Urinary bladder (tissue), 4 donors: ENCODE measurements around the gene CRIM1. TPM values are rescaled to one million over a fixed set of nuclear protein-coding genes. Genes with fewer than 3 reads are reported as not detected.

Source experiments
- DNase-seq: peaks from one replicate; pipeline ENCODE4 v3.0.0-alpha.2; 2015; ENCODE audit errors: extremely low spot score
- H3K27ac ChIP-seq: one replicate; pipeline ENCODE4 v1.5.1; 2013; ENCODE audit warnings: low read depth, mild to moderate bottlenecking, moderate library complexity
- H3K36me3 ChIP-seq: one replicate; pipeline ENCODE4 v1.6.1; 2013; ENCODE audit warnings: mild to moderate bottlenecking, moderate library complexity; ENCODE audit not compliant: insufficient read depth
- H3K4me1 ChIP-seq: one replicate; pipeline ENCODE4 v1.6.1; 2013; ENCODE audit warnings: mild to moderate bottlenecking, moderate library complexity; ENCODE audit not compliant: insufficient read depth
- H3K4me3 ChIP-seq: one replicate; pipeline ENCODE4 v1.5.1; 2013; ENCODE audit warnings: low read depth, low read length
- WGBS: extraction: QIAGEN DNeasy Blood & Tissue Kit; methylation state at CpG from one replicate; pipeline ENCODE4 v1.1.7; 2013; 5-methylcytosine and 5-hydroxymethylcytosine counted together
- polyA plus RNA-seq: library from polyadenylated mRNA; stranded (reverse); fragments of 200-250 nt; gene quantifications from one replicate; pipeline ENCODE4 v1.2.3, GENCODE V29; 2013
- total RNA-seq: library from RNA; depleted of rRNA; stranded (reverse); fragments of >200 nt; gene quantifications from one replicate; pipeline ENCODE4 v1.2.3, GENCODE V29; 2014
- donor health status: healthy with polysubstance abuse.
- donor health status: healthy.

CRIM1 gene
- total and polyA plus RNA-seq, 2 donors = 36.6 to 78.0 TPM

DNA sequence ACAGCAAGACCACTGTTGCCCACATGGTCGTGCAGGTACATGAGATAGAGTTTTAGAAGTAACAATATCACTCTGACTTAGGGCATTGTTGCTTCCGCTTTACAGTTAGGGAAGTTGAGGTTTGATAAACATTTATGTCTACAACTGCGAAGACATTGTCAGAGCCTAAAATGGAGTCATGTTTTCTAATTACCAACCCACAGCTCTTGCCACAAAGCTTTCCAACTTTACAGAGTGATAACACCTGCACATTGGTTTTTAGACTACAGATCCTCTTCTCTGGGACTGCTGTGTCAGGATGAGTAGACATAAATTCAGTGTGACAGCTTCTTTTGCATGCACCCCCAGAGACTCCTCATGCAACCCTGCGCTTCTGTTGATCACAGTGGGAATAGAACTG is 123.4 kb downstream of the CRIM1 start:
- 62% methylated on average over 4 of the region's 4 CpGs for WGBS
- H3K36me3 ChIP-seq = peaks cover 3% of the 10 kb centered on the region
- no peak overlapping the region for H3K27ac ChIP-seq

DNA sequence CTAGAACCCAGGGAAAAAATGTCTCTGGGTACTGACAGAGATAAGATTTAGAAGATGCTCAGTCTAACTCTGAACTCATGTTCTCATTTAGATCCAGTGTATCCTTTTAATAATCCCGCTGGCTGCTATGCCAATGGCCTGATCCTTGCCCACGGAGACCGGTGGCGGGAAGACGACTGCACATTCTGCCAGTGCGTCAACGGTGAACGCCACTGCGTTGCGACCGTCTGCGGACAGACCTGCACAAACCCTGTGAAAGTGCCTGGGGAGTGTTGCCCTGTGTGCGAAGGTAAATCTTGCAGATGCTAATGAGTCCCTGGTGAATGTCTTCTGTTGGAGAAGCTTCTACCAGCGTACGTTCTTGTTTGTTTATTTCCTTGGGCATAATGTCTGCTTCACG is 123.8 kb downstream of the CRIM1 start:
- Histone ChIP-seq H3K4me1 (no peaks in the 10 kb centered on the region), H3K27ac (no peak overlapping the region), H3K36me3 (peaks cover 3% of the 10 kb centered on the region), H3K4me3 (no peak overlapping the region)
- WGBS = 94% methylated on average over 16 of the region's 16 CpGs
- DNase-seq = no peak

More for the DNA sequence above, 123.4 kb downstream of the CRIM1 start:
- Histone ChIP-seq H3K4me3 (no peak overlapping the region), H3K4me1 (no peaks in the 10 kb centered on the region)
- DNase-seq = no peak

DNA sequence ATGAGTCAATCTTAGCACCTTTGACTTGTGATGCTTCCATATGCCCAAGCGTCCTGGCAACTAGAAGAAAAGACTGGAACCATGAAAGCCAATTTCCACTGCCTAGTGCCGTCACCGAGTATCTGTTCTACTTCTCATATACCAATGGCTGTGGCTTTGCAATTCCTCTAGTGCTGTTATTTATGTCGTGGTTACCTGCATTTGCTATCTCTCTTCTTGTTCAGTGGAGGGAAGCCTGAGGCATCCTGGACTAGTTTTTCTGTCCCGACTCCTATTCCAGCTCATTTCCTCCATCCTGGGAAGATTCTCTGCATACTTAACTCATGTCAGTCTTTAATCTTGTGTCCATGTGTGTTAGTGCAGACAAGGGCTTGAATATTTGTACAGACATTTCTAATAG is 124.5 kb downstream of the CRIM1 start:
- WGBS = 91% methylated on average over 5 of the region's 5 CpGs
- no peak for DNase-seq
- H3K4me1 ChIP-seq = no peaks in the 10 kb centered on the region
- H3K27ac ChIP-seq = no peak overlapping the region
- H3K36me3 ChIP-seq = peaks cover 3% of the 10 kb centered on the region
- no peak overlapping the region for H3K4me3 ChIP-seq

DNA sequence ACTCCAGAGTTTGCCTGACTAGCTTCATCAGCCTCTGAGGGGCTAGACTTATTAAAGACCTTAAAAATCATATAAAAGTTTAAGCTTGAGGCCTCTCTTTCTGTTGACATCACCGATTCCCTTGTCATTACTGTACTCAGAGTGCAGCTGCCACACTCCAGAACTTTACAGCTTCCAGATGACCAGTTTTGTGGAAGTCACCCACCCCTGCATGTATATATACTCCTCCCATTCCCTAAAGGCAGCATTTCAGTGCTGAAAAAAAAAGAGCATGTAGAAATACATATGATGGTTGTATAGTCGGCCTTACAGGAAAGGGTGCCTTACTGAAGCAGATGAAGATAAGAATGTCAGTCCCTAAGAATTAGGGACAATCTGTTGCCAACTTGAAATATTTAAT is 125.1 kb downstream of the CRIM1 start:
- no peak for DNase-seq
- WGBS = 83% methylated on average over 2 of the region's 2 CpGs
- Histone ChIP-seq H3K4me3 (no peak overlapping the region), H3K36me3 (peaks cover 3% of the 10 kb centered on the region), H3K4me1 (peaks cover 2% of the 10 kb centered on the region), H3K27ac (no peak overlapping the region)

DNA sequence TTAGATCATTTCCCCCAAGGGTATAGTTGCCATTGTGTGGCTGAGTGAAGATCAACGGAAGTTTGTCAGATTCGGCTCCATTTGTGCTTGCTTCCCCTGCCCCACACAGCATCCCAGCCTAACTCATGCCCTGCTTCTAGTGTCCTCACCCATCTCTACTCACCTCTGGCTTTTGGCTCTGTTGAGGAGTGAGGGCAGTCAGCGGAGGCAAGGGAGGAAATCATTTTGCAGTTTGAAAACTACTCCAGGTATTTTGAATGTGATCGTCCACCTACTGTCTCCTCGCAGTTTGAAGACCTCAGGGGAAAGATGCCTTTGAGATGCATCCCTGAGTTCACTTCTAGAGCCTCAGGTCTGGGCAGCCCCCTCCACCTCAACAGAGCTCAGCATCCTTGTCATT is 126.1 kb downstream of the CRIM1 start:
- no peak for DNase-seq
- no peak overlapping the region for H3K4me3 ChIP-seq
- H3K4me1 ChIP-seq = peaks cover 2% of the 10 kb centered on the region
- no peak overlapping the region for H3K27ac ChIP-seq
- peaks cover 3% of the 10 kb centered on the region for H3K36me3 ChIP-seq
- 98% methylated on average over 5 of the region's 5 CpGs for whole genome bisulfite sequencing

DNA sequence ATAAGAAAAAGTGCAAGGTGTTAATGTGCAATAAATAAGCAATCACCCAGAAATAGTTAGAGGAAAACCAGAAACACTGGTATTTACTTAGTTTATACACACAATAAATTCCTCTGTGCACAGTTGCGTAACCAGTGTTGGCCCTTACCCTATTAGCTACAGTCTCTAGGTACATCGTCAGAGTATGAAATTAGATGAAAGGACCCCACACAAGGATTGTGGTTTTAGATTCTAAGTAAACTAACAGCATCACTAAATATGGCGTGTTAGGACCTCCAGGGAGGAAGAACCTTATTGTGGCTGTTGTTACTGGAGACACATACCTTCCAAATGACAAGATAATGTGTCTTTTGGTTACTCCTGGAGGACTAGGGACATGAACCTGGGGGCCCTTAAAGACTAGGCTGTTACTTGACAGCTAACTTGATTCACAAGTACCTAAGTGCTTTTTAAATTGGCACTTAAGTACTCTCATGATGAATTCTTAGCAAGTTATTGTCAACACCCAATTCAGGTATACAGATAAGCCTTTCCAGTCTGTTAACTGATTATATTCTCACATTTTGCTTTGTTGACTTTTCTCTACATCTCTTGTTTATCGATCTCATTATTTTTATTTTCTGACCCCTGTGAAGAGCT is 127.1 kb downstream of the CRIM1 start:
- Histone ChIP-seq H3K27ac (no peak overlapping the region), H3K4me1 (peaks cover 2% of the 10 kb centered on the region), H3K4me3 (no peak overlapping the region), H3K36me3 (peaks cover 3% of the 10 kb centered on the region)
- 61% methylated on average over 4 of the region's 4 CpGs for WGBS
- no peak for DNase-seq

DNA sequence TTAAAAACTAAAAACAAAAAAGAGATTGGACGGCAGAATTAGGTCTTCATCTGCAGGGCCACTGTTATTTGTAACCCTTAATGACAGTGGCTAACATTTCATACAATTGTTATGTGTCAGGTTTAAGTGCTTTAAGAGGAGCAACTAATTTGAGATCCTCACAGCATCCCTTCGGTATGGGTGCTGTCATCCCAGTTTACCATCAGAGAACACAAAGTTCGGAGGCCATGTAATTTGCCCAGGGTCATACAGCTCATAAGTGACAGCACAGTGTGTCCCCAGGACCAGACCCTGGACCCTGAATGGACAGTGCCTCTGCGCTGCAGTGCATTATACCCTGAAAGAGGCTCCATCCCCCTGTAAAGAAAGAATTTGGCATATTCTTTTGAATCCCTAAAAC is 127.7 kb downstream of the CRIM1 start:
- peak overlapping the region; percentile 5 for H3K27ac ChIP-seq
- DNase-seq = no peak
- peaks cover 2% of the 10 kb centered on the region for H3K4me1 ChIP-seq
- peaks cover 3% of the 10 kb centered on the region for H3K36me3 ChIP-seq
- WGBS = 96% methylated on average over 4 of the region's 4 CpGs
- no peak overlapping the region for H3K4me3 ChIP-seq

DNA sequence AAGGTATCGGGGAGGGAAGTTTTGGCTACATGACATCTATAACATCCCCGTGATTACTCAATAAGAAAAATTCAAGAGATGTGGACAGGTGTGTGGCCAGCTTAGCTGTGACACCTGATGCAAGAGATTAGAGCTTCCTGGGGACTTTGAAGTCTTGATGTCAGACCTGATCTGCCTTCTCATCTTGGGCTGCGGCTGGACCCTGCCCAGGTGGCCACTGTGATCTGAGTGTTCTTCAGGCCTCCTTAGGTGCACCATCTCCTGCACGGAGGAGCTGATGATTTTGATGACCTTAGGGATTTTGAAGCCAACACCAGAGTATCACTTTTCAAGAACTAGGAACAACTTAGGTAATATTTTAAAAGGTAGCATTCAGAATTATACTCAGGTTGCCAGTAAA is 128.9 kb downstream of the CRIM1 start:
- Histone ChIP-seq H3K4me1 (peaks cover 2% of the 10 kb centered on the region), H3K27ac (no peak overlapping the region), H3K36me3 (peaks cover 4% of the 10 kb centered on the region), H3K4me3 (no peak overlapping the region)
- WGBS = 95% methylated on average over 4 of the region's 4 CpGs
- no peak for DNase-seq

DNA sequence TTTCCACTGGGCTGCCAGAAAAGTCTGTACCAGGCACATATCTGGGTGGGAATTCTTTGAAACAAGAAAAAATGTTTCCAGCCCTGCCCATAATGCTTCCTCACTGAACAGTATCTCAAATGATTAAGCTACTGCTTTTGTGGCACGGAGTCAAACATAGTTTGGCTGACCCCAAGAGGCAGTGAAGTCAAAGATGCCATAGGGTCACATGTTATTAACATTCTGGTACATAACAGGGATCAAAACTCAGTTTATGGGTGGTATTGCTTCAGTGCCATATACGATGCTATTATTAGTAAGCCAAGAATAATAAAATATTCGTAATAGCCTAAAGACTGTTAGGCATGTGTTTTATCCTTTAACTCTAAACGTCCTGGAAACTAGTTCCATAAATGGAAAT is 129.9 kb downstream of the CRIM1 start:
- no peak for DNase-seq
- H3K4me1 ChIP-seq = peaks cover 2% of the 10 kb centered on the region
- 16% methylated on average over 4 of the region's 4 CpGs for WGBS

DNA sequence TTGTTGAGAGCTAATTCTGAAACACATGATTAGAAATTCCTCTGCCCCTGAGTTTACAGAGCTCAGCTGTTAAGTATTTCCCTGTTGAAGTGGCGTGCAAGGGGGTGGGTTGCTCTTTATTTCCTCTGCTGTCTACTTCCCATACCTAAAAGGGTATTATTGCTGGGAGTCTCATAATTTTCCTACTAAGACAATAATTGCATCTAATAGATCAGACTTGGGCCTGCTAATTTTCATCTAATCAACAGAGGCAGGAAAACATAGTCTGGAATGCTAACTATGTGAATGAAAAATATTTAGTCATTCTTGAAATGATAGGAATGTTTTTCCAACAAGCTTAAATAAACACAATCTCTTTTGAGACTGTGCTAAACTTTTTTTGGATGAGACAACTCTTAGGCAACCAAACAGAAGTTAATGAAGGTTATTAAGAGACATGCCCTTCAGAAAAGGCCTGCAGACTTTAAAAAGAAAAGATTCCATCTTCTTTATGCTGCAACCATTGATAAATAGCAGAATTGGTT is 131.0 kb downstream of the CRIM1 start:
- WGBS = 33% methylated on average over 1 of the region's 1 CpG
- peaks cover 2% of the 10 kb centered on the region for H3K4me1 ChIP-seq

More for the DNA sequence above, 129.9 kb downstream of the CRIM1 start:
- Histone ChIP-seq H3K4me3 (no peak overlapping the region), H3K27ac (no peak overlapping the region), H3K36me3 (peaks cover 3% of the 10 kb centered on the region)

DNA sequence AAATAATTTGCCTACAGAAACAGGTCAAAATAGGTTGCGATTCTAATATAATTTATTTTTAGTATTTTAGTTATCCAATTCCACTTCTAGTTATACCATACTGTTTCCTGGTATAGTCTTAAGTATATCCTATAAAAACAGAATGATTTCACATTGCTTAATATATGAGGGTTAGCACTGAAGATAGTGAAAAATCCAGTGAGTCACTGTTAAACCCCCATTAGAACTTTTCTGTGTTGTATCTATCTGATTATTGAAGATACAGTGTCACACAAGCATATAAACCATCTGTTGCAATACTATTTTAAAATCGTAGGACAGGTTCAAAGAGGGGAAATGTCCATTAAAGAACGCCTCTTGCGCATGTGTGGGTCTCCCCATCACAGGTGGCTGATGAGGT is 132.4 kb downstream of the CRIM1 start:
- Histone ChIP-seq H3K4me1 (peaks cover 2% of the 10 kb centered on the region), H3K27ac (no peak overlapping the region), H3K4me3 (no peak overlapping the region), H3K36me3 (peaks cover 3% of the 10 kb centered on the region)
- WGBS = 91% methylated on average over 4 of the region's 4 CpGs
- no peak for DNase-seq

More for the DNA sequence above, 131.0 kb downstream of the CRIM1 start:
- Histone ChIP-seq H3K36me3 (peaks cover 3% of the 10 kb centered on the region), H3K4me3 (no peak overlapping the region), H3K27ac (peak overlapping the region; percentile 56)
- DNase-seq = no peak

DNA sequence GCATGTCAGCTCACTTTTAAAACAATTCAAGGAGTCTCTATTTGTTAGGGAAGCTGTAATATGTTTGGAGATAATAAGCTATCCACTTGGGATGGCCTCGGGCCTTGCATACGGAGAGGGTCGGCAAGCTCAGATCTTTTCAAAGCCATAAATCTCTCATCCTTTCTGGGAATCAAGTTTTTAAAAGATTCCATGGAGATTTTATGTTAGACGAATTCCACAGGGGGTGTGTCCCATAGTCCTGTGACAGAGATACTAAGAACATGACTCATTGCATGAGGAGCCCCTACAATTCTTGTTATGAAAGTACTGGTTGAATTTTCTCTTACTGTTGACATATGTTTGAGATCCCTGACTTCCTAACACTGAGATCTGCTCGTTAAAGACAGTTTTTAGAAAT is 133.7 kb downstream of the CRIM1 start:
- Histone ChIP-seq H3K4me1 (peaks cover 2% of the 10 kb centered on the region), H3K4me3 (no peak overlapping the region), H3K36me3 (peaks cover 3% of the 10 kb centered on the region), H3K27ac (no peak overlapping the region)
- 52% methylated on average over 5 of the region's 5 CpGs for WGBS
- no peak for DNase-seq

DNA sequence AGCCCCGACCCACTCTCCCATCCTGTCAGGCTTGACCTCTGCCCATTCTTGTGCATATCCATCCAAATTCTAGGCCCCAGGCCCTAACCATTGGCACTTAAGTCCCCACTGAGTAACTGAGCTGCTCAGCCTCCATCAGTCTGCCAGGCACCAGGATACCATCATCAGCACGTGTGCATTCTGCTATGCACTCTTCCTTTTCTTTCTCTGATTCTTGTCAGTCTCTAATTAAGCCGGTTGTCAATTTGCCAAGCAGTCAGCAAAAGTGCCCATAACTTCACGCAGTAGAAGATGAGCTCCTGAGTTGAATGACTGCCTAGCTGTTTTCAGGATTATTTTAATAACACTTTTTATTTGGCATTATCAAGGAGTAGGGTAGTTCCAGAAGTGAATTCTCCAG is 135.2 kb downstream of the CRIM1 start:
- H3K36me3 ChIP-seq = peaks cover 4% of the 10 kb centered on the region
- DNase-seq = no peak
- 72% methylated on average over 4 of the region's 4 CpGs for WGBS
- H3K4me1 ChIP-seq = no peaks in the 10 kb centered on the region
- H3K27ac ChIP-seq = no peak overlapping the region
- no peak overlapping the region for H3K4me3 ChIP-seq

DNA sequence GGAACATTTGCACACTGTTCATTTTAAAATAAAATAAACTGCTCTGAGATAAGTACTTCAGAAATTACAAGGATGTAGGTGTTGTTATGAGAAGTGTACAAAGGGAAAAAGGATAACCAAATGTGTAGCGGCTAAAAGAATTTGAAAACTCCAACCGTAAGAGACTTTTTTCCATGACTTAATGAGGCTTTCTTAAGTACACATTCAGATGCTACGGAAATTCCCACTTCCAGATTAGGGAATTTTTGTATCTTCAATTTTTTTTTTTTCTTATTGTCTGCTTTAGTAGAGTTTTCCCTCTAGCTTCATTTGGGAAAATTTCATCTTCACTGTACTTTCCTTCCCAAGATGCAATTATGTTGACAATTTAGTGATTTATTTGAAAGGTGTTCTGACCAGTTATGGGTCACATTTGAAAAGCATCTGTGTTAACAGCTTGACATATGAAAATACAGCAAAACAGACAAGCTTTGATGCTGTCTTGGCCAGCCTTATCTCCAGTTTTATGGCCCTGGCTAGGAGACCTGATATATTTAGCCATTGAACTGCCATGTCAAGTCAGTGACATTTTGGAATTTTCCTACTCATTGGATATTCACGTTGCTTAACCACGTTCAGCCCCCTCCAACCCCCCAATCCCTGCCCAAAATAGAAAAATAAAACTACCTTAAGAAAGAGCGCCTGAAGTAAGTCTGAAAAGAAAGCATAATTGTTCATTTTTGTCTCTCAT is 136.8 kb downstream of the CRIM1 start:
- DNase-seq = no peak
- Histone ChIP-seq H3K4me1 (no peaks in the 10 kb centered on the region), H3K27ac (no peak overlapping the region), H3K4me3 (no peak overlapping the region), H3K36me3 (peaks cover 4% of the 10 kb centered on the region)
- WGBS = 63% methylated on average over 6 of the region's 6 CpGs
